Astrocyte of the cerebellum (primary cell): ENCODE measurements around the gene PUS3.

ENCODE experiments used
- DNase-seq: peaks from one replicate; pipeline ENCODE4 v3.0.0-alpha.2; 2011; ENCODE audit warnings: low read depth
- H3K4me3 ChIP-seq: 2 replicates; pipeline ENCODE4 v1.5.1; 2011; ENCODE audit warnings: mild to moderate bottlenecking, low read depth, low read length, moderate library complexity
- in situ Hi-C: cut with HindIII; loops from 2 replicates; pipeline ENCODE4 v1.10.0; 2017; ENCODE audit warnings: low sequenced_read_pairs
- TF ChIP-seq, protein P1 (sequence below): IDR thresholded peaks from 2 replicates; pipeline ENCODE4 v1.5.1; 2012; ENCODE audit warnings: low read length, low read depth, moderate library complexity, mild to moderate bottlenecking; ENCODE audit errors: missing control alignments

PUS3 gene

DNA sequence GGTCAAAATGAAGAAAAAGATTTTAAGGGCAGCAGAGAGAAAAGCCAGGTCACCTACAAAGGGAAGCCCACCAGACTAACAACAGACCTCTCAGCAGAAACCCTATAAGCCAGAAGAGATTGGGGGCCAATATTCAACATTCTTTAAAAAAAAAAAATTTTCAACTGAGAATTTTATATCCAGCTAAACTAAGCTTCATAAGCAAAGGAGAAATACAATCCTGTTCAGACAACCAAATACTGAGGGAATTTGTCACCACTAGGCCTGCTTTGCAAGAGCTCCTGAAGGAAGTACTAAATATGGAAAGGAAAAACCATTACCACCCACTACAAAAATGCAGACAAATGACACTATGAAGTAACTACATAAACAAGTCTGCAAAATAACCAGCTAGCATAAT is 56.8 kb downstream of the PUS3 start:
- in situ Hi-C loops: no loop called here
- TF ChIP-seq, protein P1, sequence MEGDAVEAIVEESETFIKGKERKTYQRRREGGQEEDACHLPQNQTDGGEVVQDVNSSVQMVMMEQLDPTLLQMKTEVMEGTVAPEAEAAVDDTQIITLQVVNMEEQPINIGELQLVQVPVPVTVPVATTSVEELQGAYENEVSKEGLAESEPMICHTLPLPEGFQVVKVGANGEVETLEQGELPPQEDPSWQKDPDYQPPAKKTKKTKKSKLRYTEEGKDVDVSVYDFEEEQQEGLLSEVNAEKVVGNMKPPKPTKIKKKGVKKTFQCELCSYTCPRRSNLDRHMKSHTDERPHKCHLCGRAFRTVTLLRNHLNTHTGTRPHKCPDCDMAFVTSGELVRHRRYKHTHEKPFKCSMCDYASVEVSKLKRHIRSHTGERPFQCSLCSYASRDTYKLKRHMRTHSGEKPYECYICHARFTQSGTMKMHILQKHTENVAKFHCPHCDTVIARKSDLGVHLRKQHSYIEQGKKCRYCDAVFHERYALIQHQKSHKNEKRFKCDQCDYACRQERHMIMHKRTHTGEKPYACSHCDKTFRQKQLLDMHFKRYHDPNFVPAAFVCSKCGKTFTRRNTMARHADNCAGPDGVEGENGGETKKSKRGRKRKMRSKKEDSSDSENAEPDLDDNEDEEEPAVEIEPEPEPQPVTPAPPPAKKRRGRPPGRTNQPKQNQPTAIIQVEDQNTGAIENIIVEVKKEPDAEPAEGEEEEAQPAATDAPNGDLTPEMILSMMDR: no peak
- no peak overlapping the region for H3K4me3 ChIP-seq
- no peak for DNase-seq
